Stimulated activated CD4-positive, alpha-beta T cell treated with anti-CD3 and anti-CD28 coated beads, TNF-alpha, amount 100 ng/mL, for 1 hour (primary cell): ENCODE data around the gene FCRL6.
A peak's percentile ranks its signal among the peaks of the same experiment; 100 is the strongest.

Experiments
- DNase-seq, 3 donors: peaks; one replicate each; pipeline ENCODE4 v3.0.0-alpha.2; 2020; ENCODE audit warnings: low read depth in 3 of 3, low spot score in 1 of 3

The FCRL6 gene, protein sequence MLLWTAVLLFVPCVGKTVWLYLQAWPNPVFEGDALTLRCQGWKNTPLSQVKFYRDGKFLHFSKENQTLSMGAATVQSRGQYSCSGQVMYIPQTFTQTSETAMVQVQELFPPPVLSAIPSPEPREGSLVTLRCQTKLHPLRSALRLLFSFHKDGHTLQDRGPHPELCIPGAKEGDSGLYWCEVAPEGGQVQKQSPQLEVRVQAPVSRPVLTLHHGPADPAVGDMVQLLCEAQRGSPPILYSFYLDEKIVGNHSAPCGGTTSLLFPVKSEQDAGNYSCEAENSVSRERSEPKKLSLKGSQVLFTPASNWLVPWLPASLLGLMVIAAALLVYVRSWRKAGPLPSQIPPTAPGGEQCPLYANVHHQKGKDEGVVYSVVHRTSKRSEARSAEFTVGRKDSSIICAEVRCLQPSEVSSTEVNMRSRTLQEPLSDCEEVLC

DNA sequence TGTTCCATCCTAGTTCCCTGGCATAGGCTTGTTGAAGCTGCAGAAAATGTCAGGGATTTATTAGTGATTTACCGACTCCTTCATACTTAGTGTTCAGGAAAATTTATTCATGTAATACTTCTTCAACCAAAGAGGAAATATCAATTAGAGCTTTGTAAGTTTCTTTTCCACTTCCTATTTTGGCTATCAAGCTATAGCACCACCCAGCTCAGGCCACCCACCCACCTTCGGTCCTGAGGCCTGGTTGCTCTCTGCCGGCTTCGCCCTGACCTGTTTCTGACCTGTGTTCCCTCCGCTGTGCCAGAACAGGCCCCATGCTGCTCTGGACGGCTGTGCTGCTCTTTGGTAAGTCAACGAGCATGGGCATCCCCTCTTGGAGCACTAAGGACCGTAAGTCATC, at the start of gene FCRL6:
Gene FCRL6 (plus strand): TSS at position 250 of the 400 bp plus-strand sequence. CDS start 65 bp downstream, at position 315.
- no peak for DNase-seq

- DNase-seq: no peak
Measured at GRCh38 chr1:159753386-159753785, 48.8 kb upstream of the FCRL6 start.

DNA sequence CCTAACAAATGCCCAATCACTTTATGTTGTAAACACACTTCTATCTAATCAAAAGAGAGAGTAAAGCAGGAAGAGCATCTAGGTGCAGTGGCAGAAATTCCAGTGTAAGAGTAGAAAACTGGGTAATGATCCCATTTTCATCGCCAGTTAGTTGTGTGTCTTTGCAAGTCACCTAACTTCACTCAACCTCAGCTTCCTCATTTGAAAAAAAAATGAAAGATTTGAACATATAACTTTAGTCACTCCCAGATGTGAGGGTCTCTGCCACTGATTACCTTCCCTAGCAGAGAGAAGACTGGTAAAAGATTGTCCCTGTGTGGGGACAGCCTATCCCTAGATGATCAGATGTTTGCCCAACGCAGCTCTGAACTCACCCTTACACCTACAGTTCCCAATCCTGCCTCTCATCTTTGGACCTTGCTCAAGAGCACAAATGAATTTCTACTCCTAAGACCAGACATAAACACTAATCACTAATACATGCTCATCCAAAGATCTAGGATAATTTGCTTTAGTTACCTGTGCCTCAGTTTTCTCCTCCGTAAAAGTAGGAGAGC, 46.6 kb upstream of the FCRL6 start:
- DNase-seq: no peak

DNA sequence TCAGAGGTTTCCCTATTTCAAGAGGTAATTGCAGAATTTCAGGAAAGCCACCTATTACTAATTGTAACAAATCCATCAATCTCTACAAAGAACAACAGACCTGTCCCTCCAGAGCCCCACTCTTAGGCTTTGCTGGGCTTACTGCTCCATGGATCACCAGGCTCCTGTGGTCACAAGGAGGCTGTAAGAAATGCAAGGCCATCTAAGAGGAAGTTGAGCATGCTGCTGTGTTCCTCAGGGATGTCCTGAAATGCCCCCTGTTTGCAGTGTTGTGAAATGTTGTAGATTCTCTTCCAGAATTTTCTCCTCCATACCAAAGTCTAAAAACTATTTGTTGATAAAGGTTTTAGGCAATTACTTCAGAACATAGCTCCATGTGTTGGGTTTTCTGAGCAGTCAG, 45.8 kb upstream of the FCRL6 start:
- no peak for DNase-seq

DNA sequence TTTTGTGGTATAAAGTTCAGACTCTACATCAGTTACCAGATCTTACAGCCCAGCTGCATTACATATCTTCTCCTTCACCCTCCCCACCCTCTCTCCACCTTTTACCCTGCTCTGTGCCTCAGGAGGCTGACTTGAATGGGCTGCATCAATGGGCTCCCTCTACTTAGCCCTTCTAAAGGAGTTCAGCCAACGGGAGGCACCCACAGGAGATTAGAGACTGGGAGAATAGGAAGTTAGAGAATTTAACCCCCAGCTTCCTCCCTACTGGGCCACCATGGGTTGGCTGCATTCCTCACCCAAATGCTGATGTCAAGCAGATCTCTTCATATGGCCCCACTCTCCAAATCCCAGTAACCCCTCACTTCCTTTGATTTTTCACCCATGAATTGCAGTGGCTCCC, 38.5 kb upstream of the FCRL6 start:
- DNase-seq: no peak

DNA sequence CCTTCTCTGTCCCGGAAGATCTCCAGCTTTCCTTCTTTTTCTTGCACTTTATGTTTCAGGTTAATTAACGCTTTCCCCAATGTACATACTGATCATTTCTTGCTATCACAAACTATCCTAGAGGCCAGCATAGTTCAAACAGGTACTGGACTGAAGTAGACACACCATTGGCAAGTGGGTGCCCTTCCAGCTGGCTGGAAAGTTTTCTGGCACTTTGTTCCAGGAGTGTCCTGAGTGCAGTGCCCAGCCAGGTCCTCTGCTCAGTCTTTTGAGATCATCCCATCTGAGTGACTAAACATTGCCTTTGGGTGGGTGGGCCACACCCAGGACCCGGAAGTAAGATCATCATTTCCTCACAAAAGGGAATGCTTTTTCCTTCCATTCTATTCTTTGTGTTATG, 36.4 kb upstream of the FCRL6 start:
- DNase-seq: no peak

- no peak for DNase-seq
Measured at GRCh38 chr1:159771127-159771895, 30.8 kb upstream of the FCRL6 start.

DNA sequence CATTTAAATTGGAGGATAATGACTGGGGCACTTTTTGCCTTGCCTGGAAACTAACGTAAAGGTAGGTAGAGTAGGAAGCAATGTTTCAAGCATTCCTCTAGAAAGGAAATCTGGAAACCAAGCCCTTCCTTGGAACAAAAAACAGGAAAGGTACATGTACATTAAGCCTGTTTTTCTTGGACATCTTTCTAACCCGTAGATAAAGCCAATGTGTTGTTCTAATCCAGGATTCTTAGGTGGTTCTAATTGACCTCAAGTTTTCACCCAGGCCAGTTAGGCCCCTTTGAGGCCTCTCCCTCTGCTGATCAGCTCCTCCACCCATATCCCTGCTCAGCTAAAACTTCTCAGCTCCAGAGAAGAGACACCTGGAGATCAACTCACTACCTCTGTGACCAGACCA, 27.7 kb upstream of the FCRL6 start:
- DNase-seq: no peak

- no peak for DNase-seq
Measured at GRCh38 chr1:159775716-159776115, 26.4 kb upstream of the FCRL6 start.

DNA sequence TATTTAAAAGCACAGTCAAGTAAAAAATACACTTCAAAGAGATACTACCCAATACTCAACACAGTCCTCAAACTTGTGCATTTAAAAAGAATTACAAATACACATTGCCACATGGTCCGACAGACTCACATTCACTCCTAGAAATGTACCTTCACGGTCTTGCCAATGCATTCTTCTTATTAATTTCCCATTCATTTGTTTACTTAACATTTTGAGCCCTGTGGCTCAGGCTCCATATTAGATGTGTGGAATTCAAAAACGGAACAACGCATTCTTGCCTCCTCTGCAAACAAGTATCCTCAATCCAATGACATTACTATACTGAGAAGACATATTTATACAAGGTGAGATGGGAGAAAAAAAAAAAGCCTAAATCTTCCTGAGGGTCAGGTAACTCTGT, 23.9 kb upstream of the FCRL6 start:
- DNase-seq: no peak

DNA sequence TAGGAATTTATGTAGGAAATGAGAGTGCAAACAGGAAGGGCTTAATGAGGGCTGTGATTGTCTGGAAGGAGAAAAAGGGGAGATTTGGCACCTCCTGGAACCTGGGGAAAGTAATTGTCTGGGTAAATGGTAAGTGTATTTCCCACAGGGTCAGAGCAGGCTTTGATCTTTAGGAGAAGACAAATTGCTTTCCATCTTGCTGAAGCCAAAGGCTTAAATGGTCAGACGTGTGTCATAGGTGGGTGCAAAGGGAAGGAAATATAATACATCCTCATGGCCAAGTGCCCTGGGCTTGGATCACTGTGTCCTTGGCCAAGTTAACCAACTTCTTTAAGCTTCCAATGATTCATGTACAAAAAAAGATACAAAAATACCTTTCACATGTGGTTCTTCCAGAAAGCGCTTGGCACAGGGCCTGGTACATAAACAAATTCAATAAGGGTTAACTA, 22.7 kb upstream of the FCRL6 start:
- no peak for DNase-seq

- peak; percentile 89 to 92 (median 91) for DNase-seq
Measured at GRCh38 chr1:159780583-159781582, 21.3 kb upstream of the FCRL6 start, which contains the start of gene DUSP23. DUSP23 (plus strand) TSS chr1:159780962; CDS start chr1:159781101, 139 bp downstream.

DNA sequence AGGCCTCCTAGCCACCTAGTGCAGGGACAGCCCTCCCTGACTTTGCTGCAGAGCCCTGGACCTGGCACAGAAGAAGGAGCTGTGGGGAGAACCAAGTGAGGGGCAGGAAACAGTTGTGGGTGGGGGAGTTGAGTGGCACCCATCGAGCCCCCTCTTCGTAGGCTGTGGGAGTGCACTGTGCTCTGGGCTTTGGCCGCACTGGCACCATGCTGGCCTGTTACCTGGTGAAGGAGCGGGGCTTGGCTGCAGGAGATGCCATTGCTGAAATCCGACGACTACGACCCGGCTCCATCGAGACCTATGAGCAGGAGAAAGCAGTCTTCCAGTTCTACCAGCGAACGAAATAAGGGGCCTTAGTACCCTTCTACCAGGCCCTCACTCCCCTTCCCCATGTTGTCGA, 20.2 kb upstream of the FCRL6 start:
- DNase-seq: no peak

DNA sequence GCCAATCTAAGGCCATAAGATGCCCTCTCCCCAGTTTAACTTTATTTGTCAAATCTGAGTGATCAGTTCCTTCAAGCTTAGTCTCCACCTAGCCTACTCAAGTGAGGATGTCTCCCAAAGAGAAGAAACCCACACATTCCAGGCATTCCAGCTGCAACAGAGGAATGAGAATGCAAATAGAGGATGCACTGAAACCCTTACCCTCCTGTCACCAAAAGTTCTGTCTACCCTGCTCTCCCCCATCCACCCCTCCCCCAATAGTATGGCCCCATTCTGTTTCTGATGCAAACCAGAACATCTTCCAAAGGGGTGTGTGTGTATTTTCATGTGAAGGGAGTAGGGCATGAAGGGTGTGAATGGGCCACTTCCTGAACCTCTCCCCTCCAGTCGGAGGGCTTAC, 18.4 kb upstream of the FCRL6 start:
- no peak for DNase-seq

DNA sequence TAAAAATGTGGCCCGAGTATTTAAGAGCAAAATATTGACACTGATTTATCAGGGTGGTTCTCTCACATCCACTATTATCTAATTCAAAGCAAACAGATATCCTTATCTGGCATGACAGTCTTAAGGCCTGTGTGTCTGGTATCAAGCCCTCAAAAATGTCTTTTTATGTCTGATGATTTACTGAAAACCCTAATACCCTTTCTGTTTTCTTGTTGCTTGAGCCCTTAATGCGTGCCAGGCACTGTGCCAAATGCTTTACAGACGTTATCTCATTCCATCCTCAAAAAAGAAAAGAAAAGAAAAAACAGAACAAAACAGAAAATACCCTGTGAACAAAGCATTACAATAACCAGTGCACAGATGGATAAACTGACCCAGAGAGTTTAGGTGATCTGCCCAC, 15.7 kb upstream of the FCRL6 start:
- no peak for DNase-seq

DNA sequence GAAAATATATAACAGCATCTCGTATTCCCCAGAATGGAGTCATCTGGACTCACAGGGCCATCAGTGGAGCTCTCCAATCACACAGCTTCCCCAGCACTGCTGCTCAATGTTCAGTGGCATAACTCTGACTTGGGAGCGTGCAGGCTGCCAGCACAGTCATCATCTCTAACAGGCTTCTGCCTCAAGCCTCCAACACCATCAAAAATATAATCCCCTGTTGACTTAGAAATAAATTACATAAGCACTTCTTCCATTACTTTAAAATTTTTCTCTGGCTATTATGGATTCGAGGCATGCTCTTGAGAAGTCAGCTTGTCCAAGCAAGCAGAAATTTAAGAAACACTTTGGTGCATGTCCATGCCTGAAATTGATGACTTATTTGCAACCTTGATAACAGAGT, 15.2 kb upstream of the FCRL6 start:
- no peak for DNase-seq

GRCh38 chr1:159790237-159790917, 11.8 kb upstream of the FCRL6 start:
- no peak for DNase-seq

DNA sequence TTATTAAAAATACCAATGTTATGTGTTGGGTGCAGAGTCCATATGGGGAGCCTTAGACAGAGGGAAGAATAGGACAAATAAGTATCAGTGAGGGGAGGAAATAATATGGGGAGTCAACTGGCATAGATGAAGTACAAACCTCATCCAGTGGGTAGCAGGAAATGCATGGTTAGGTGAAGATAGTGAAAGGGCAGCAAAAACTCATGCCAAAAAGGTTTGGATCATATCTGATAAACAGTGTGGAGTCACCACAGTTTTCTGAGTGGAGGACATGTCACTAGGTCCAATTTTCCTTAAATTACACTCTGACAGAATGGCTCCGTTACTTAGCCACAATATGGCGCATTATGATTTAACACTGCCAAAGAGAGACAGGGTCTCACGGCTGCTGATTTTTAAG, 11.1 kb upstream of the FCRL6 start:
- DNase-seq: no peak

GRCh38 chr1:159791461-159791860, 10.7 kb upstream of the FCRL6 start:
- DNase-seq: no peak

DNA sequence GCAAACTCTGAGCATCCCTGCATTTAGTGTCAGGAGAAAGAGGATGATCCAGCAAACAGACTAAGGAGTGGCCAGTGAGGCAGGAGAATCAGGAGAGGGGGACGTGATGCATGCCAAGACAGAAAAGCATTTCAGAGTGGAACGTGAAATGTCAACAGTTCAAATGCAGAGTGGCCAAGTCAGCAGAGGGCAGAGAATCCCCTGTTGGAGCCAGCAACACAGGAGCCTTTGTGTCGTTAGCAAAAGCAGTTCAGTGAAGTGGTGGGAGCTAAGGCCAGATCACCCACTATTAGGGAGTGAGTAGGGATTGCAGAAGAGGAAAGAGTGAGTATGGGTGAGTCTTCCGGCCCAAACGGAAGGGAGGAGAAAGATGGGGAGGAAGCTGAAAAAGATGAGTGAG, 6.6 kb upstream of the FCRL6 start:
- DNase-seq: no peak
